ENCODE measurements around the gene ZGLP1.

GRCh38 chr19:10288662-10289166 lies 20.9 kb downstream of the ZGLP1 start:
- no peak for TF ChIP-seq CTCF (conservative IDR thresholded peaks at IDR 0.05; ENCODE audit: low read length)
- no peak for TF ChIP-seq EZH2phosphoT487 (IDR thresholded peaks at IDR 0.05; ENCODE audit: borderline replicate concordance)

All from Loucy (cell line).